ENCODE data around the gene GIT2. TPM values are rescaled to one million over a fixed set of nuclear protein-coding genes. Genes with fewer than 3 reads are reported as not detected.
A peak's percentile ranks its signal among the peaks of the same experiment; 100 is the strongest.

The GIT2 gene
- total and polyA plus RNA-seq, 7 donors, result 10.8 to 29.7 (median 20.3) TPM

DNA sequence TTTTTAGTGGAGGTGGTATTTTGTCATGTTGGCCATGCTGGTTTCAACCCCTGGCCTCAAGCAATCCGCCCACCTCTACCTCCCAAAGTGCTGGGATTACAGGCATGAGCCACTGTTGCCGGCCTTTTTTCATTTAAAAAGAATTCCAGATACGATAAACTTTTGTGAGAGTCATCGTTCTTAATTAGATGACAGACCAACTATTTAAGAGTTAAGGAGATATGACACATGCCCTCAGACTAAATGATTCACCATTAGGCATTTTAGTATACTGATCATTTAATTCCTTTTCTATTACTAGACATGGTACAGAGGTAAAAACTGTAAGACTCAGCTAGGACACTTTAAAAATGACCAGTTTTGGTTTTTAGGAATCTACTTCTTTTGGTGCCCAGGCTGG, 5.4 kb upstream of the GIT2 start:
- intact Hi-C loops (cut with DNase I), result no loop called here
- Histone ChIP-seq H3K36me3 (ENCODE audit: insufficient read depth in 1 of 2, low read depth in 1 of 2) (peaks cover 0 to 4% of the 10 kb centered on the region in 2 donors), H3K27me3 (ENCODE audit: insufficient read depth in 3 of 3, low read length in 2 of 3) (no peaks in the 10 kb centered on the region), H3K4me3 (no peak overlapping the region), H3K27ac (peak overlapping the region; percentile 10), H3K4me1 (peaks cover 30% of the 10 kb centered on the region), H3K9me3 (no peaks in the 10 kb centered on the region)
- WGBS, 3 donors, result 54 to 75% (median 61%) methylated on average over 4 of the region's 4 CpGs
- DNase-seq (no peak), ATAC-seq (no peak)
- TF ChIP-seq, protein P1, sequence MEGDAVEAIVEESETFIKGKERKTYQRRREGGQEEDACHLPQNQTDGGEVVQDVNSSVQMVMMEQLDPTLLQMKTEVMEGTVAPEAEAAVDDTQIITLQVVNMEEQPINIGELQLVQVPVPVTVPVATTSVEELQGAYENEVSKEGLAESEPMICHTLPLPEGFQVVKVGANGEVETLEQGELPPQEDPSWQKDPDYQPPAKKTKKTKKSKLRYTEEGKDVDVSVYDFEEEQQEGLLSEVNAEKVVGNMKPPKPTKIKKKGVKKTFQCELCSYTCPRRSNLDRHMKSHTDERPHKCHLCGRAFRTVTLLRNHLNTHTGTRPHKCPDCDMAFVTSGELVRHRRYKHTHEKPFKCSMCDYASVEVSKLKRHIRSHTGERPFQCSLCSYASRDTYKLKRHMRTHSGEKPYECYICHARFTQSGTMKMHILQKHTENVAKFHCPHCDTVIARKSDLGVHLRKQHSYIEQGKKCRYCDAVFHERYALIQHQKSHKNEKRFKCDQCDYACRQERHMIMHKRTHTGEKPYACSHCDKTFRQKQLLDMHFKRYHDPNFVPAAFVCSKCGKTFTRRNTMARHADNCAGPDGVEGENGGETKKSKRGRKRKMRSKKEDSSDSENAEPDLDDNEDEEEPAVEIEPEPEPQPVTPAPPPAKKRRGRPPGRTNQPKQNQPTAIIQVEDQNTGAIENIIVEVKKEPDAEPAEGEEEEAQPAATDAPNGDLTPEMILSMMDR (IDR thresholded peaks at IDR 0.05), result no peak

DNA sequence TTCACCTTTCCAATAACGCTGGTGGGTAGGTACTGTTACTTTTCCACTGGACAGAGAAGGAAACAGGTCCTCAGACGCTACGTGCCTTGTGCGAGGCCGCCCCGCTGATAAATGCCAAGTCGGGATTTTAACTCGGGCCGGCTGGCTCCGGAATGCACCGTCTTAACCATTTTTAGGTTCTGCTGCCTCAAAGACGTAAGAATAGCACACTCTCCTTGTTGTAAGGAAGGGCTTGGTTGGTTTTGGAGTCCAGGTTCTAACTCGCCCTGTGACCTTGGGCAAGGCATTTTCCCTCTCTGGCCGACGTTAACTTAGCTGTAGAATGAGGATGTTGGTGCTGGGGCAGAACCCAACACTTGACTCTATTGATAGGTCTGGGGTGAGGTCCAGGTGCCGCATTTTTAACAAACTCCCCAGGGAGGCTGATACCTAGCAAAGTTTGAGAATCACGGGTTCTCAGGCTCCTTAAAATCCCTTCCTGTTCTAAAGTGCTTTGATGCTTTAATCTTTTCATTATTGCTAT, 3.9 kb upstream of the GIT2 start:
- peak overlapping the region; percentile 93 for H3K4me3 ChIP-seq
- TF ChIP-seq, protein P1 (IDR thresholded peaks at IDR 0.05), result no peak
- H3K4me1 ChIP-seq, result peaks cover 34% of the 10 kb centered on the region
- peak overlapping the region; percentile 90 for H3K27ac ChIP-seq
- peaks cover 0 to 4% of the 10 kb centered on the region in 2 donors for H3K36me3 ChIP-seq (ENCODE audit: insufficient read depth in 1 of 2, low read depth in 1 of 2)
- DNase-seq, result no peak
- intact Hi-C loops (cut with DNase I), result loop anchor here in 1 of 2 donors (5.0 kb wide), 1 partner anchor 48 kb away; no protein-coding TSS in a partner anchor
- ATAC-seq, result no peak
- 1 to 2% (median 1%) methylated on average over 17 of the region's 17 CpGs for WGBS, 3 donors
- H3K9me3 ChIP-seq, result no peaks in the 10 kb centered on the region
- no peaks in the 10 kb centered on the region for H3K27me3 ChIP-seq (ENCODE audit: insufficient read depth in 3 of 3, low read length in 2 of 3)

DNA sequence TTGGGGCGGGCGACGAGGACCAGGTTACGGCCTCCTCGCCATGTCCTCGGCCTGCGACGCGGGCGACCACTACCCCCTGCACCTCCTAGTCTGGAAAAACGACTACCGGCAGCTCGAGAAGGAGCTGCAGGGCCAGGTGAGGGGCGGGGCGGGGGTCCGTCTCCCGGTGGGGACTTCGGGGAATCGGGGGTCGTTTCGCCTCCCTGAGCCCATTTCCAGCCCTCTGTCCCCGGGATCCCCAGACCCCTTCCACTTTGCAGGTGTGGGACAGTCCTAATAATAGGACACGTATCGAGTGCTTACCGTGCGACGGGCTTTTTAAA, 3.4 kb upstream of the GIT2 start:
- peaks cover 38% of the 10 kb centered on the region for H3K4me1 ChIP-seq
- H3K9me3 ChIP-seq, result no peaks in the 10 kb centered on the region
- H3K36me3 ChIP-seq (ENCODE audit: insufficient read depth in 1 of 2, low read depth in 1 of 2), result peaks cover 0 to 4% of the 10 kb centered on the region in 2 donors
- H3K27me3 ChIP-seq (ENCODE audit: insufficient read depth in 3 of 3, low read length in 2 of 3), result no peaks in the 10 kb centered on the region
- 0 to 1% (median 1%) methylated on average over 23 to 27 of the region's 27 CpGs for WGBS, 3 donors
- peak overlapping the region; percentile 93 for H3K4me3 ChIP-seq
- H3K27ac ChIP-seq, result peak overlapping the region; percentile 90
- intact Hi-C loops (cut with DNase I), result loop anchor here in 1 of 2 donors (5.0 kb wide), 1 partner anchor 47 kb away; no protein-coding TSS in a partner anchor
- peak in 1 of 2 donors; percentile 61 for DNase-seq
- TF ChIP-seq, protein P1 (IDR thresholded peaks at IDR 0.05), result no peak
- no peak for ATAC-seq

DNA sequence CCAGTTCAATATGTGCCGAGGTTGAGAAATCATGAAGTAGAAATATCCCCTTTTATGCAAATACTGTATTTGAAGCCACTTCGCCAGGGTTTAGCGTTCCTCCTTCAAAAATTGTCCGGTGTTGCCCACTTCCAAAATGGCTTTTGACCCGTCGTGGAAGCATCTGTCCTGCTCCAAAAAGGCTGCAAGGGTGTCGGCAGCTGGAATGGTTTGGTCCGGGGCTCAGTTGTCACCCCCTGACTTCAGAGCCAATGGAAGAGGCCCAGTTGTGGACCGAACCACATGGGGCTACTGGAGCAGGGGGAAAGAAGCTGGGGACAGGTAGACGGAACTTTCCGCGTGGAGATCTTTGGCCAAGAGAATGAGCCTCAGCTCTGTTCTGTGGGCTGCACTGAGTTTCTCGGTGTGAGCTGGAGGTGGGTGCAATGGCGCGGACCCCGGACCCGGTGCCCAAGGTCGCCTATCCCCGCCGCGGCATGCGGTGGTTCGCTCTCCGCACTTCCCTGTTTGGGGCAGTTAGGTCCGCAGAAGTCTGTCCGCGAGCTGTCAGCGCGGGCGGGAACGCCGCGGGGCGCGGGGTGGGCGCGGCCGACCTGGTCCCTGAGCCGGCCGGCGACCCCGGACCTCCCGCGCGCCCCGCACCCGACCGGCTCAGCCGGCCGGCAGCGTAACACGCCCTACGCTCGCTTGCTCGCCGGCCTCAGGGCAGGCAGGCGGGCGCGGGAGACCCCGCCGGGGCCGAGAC, 2.9 kb upstream of the GIT2 start, which contains the start of gene ANKRD13A:
TSS of gene ANKRD13A (plus strand) at position 527 of the 745 bp plus-strand sequence. CDS start 259 bp downstream, outside the sequence.
- no peaks in the 10 kb centered on the region for H3K9me3 ChIP-seq
- peak within 1 kb of the TSS; percentile 93 for H3K4me3 ChIP-seq
- ATAC-seq, result peak; percentile 87 to 89 (median 88)
- TF ChIP-seq, protein P1 (IDR thresholded peaks at IDR 0.05), result no peak
- H3K4me1 ChIP-seq, result peaks cover 43% of the 10 kb centered on the region
- peak within 1 kb of the TSS; percentile 90 for H3K27ac ChIP-seq
- peak; percentile 90 to 95 for DNase-seq
- 0 to 1% (median 1%) methylated on average over 49 to 62 of the region's 62 CpGs for WGBS, 3 donors
- H3K36me3 ChIP-seq (ENCODE audit: insufficient read depth in 1 of 2, low read depth in 1 of 2), result peaks cover 0 to 4% of the 10 kb centered on the region in 2 donors
- intact Hi-C loops (cut with DNase I), result loop anchor here in 1 of 2 donors (5.0 kb wide), 1 partner anchor 47 kb away; no protein-coding TSS in a partner anchor
- no peaks in the 10 kb centered on the region for H3K27me3 ChIP-seq (ENCODE audit: insufficient read depth in 3 of 3, low read length in 2 of 3)
